Neural progenitor cell (in vitro differentiated cells): Measurements from ENCODE around the gene CCNB3. TPM values are rescaled to one million over a fixed set of nuclear protein-coding genes. Genes with fewer than 3 reads are reported as not detected.
A peak's percentile ranks its signal among the peaks of the same experiment; 100 is the strongest.

ENCODE experiments used
- DNase-seq: peaks from one replicate; pipeline ENCODE4 v3.0.0-alpha.2; 2016; ENCODE audit warnings: low spot score
- H2AFZ ChIP-seq: fragments of 200-600 bp; sonication (generic); replicated peaks from 2 replicates; pipeline ENCODE4 v1.6.1; 2016; ENCODE audit warnings: antibody characterized with exemption
- H3F3A ChIP-seq: fragments of 200-600 bp; sonication (generic); 2 replicates; pipeline ENCODE4 v1.6.1; 2016; ENCODE audit warnings: antibody characterized with exemption, low read depth
- H3K27ac ChIP-seq: fragments of 200-600 bp; sonication (generic); 2 replicates; pipeline ENCODE4 v1.5.1; 2016; ENCODE audit warnings: mild to moderate bottlenecking
- H3K27me3 ChIP-seq: fragments of 200-600 bp; sonication (generic); 2 replicates; pipeline ENCODE4 v1.6.1; 2016; ENCODE audit warnings: mild to moderate bottlenecking, moderate library complexity
- H3K36me3 ChIP-seq: fragments of 200-600 bp; sonication (generic); 2 replicates; pipeline ENCODE4 v1.5.1; 2016
- H3K4me1 ChIP-seq: fragments of 200-600 bp; sonication (generic); 2 replicates; pipeline ENCODE4 v1.6.1; 2016; ENCODE audit warnings: mixed run types
- H3K4me2 ChIP-seq: fragments of 200-600 bp; sonication (generic); 2 replicates; pipeline ENCODE4 v1.6.1; 2016
- H3K4me3 ChIP-seq: fragments of 200-600 bp; sonication (generic); 2 replicates; pipeline ENCODE4 v1.5.1; 2016
- H3K79me2 ChIP-seq: fragments of 200-600 bp; sonication (generic); 2 replicates; pipeline ENCODE4 v1.6.1; 2016; ENCODE audit warnings: low read depth
- H3K9ac ChIP-seq: fragments of 200-600 bp; sonication (generic); 2 replicates; pipeline ENCODE4 v1.6.1; 2016
- H3K9me3 ChIP-seq: fragments of 200-600 bp; sonication (generic); 2 replicates; pipeline ENCODE4 v1.5.1; 2016; ENCODE audit warnings: low read depth
- H4K20me1 ChIP-seq: fragments of 200-600 bp; sonication (generic); 2 replicates; pipeline ENCODE4 v1.6.1; 2016; ENCODE audit warnings: low read depth
- H3K27ac Mint-ChIP-seq: 3 replicates; pipeline ENCODE4 v1.8.0; 2021; ENCODE audit warnings: mixed read lengths
- H3K27me3 Mint-ChIP-seq: 2 replicates; pipeline ENCODE4 v1.8.0; 2022; ENCODE audit warnings: low read depth, mild to moderate bottlenecking, inconsistent platforms, moderate library complexity, mixed read lengths; ENCODE audit not compliant: insufficient read depth
- H3K36me3 Mint-ChIP-seq: 3 replicates; pipeline ENCODE4 v1.8.0; 2021; ENCODE audit warnings: mixed read lengths
- H3K4me1 Mint-ChIP-seq: 3 replicates; pipeline ENCODE4 v1.8.0; 2021; ENCODE audit warnings: mixed read lengths
- H3K4me3 Mint-ChIP-seq: 3 replicates; pipeline ENCODE4 v1.8.0; 2021; ENCODE audit warnings: mild to moderate bottlenecking, moderate library complexity, mixed read lengths
- H3K9me3 Mint-ChIP-seq: 3 replicates; pipeline ENCODE4 v1.8.0; 2020; ENCODE audit warnings: mixed read lengths
- EZH2 ChIP-seq: fragments of 200-600 bp; sonication (generic); IDR thresholded peaks from 2 replicates; pipeline ENCODE4 v1.6.1; 2017; ENCODE audit warnings: antibody characterized with exemption, mild to moderate bottlenecking, moderate library complexity
- EZH2phosphoT487 ChIP-seq: fragments of 200-600 bp; sonication (generic); IDR thresholded peaks from 2 replicates; pipeline ENCODE4 v1.6.1; 2017; ENCODE audit warnings: antibody characterized with exemption
- total RNA-seq: library from RNA; depleted of rRNA; stranded (reverse); fragments of >200 nt; gene quantifications from 2 replicates; pipeline ENCODE4 v1.2.3, GENCODE V29; 2015; ENCODE audit warnings: low replicate concordance
- TF ChIP-seq, protein P1 (sequence below): fragments of 200-600 bp; sonication (generic); IDR thresholded peaks from 2 replicates; pipeline ENCODE4 v1.5.1; 2017; ENCODE audit warnings: antibody characterized with exemption, mild to moderate bottlenecking

The CCNB3 gene
- total RNA-seq, 1 donor from 2014 or later = 0.09 TPM

DNA sequence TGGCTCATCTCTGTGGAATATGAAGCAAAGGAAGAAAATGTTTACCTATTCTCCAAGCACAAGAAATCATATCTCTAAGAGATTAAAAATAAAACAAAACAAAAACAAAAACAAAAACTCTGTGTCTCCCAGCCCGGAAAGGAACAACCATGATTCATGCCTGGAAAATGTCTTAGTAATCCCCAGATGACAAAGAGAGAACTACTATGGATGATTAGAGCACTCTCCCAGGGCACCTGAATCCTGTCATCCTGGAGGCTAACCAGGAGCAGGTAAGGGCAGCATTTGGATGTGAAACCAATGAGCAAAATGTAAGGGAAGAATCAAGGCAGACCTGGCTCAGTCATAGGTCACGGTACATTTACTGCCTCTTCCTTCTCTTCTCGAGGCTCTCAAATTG lies 2.0 kb upstream of the CCNB3 start:
- H3K36me3 ChIP-seq = no peaks in the 10 kb centered on the region
- TF ChIP-seq, protein P1, sequence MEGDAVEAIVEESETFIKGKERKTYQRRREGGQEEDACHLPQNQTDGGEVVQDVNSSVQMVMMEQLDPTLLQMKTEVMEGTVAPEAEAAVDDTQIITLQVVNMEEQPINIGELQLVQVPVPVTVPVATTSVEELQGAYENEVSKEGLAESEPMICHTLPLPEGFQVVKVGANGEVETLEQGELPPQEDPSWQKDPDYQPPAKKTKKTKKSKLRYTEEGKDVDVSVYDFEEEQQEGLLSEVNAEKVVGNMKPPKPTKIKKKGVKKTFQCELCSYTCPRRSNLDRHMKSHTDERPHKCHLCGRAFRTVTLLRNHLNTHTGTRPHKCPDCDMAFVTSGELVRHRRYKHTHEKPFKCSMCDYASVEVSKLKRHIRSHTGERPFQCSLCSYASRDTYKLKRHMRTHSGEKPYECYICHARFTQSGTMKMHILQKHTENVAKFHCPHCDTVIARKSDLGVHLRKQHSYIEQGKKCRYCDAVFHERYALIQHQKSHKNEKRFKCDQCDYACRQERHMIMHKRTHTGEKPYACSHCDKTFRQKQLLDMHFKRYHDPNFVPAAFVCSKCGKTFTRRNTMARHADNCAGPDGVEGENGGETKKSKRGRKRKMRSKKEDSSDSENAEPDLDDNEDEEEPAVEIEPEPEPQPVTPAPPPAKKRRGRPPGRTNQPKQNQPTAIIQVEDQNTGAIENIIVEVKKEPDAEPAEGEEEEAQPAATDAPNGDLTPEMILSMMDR = no peak
- TF ChIP-seq EZH2phosphoT487 (no peak), EZH2 (no peak)
- DNase-seq = no peak

DNA sequence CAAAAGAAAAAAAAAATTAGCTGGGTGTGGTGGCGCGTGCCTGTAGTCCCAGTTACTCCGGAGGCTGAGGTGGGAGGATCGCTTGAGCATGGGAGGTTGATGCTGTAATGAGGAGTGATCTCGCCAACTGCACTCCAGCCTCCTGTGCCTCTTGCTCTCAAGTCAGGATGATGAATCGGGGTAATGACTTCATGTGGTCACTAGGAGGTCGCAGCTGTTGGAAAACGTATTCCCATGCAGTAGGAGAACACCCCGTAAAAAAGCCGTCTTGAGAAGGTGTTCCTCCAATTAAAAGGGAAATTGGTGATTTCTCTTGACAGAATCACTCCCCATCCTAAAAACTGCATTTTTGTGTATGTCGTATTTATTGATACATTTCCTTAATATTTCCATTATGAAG lies 2.2 kb downstream of the CCNB3 start:
- no peak overlapping the region for H3K27ac Mint-ChIP-seq

More for the DNA sequence above, 2.0 kb upstream of the CCNB3 start:
- H3K27ac Mint-ChIP-seq = no peak overlapping the region
- Histone ChIP-seq H3K27me3 (no peaks in the 10 kb centered on the region), H4K20me1 (no peaks in the 10 kb centered on the region), H3K4me3 (no peak overlapping the region), H3K27ac (no peak overlapping the region), H3K9me3 (no peaks in the 10 kb centered on the region), H3F3A (no peaks in the 10 kb centered on the region), H3K4me1 (no peaks in the 10 kb centered on the region), H3K9ac (no peak overlapping the region), H3K79me2 (no peaks in the 10 kb centered on the region), H2AFZ (no peak overlapping the region), H3K4me2 (no peak overlapping the region)
- peaks cover 5% of the 10 kb centered on the region for H3K9me3 Mint-ChIP-seq
- peaks cover 13% of the 10 kb centered on the region for H3K4me1 Mint-ChIP-seq
- H3K27me3 Mint-ChIP-seq = peaks cover 2% of the 10 kb centered on the region
- no peaks in the 10 kb centered on the region for H3K36me3 Mint-ChIP-seq
- no peak overlapping the region for H3K4me3 Mint-ChIP-seq

GRCh38 chrX:50211510-50211909 lies 6.9 kb downstream of the CCNB3 start:
- H3K36me3 ChIP-seq = no peaks in the 10 kb centered on the region
- no peaks in the 10 kb centered on the region for H3K79me2 ChIP-seq
- no peaks in the 10 kb centered on the region for H4K20me1 ChIP-seq
- H3F3A ChIP-seq = no peaks in the 10 kb centered on the region
- no peak overlapping the region for H3K27ac ChIP-seq
- H3K4me3 ChIP-seq = no peak overlapping the region
- no peak overlapping the region for H3K4me3 Mint-ChIP-seq
- no peak overlapping the region for H3K9ac ChIP-seq
- TF ChIP-seq, protein P1 = peak; percentile 38
- TF ChIP-seq EZH2phosphoT487 (no peak), EZH2 (no peak)
- no peaks in the 10 kb centered on the region for H3K27me3 ChIP-seq
- H3K27ac Mint-ChIP-seq = no peak overlapping the region
- peak; percentile 37 for DNase-seq
- no peaks in the 10 kb centered on the region for H3K9me3 ChIP-seq
- H3K4me1 Mint-ChIP-seq = no peaks in the 10 kb centered on the region
- no peaks in the 10 kb centered on the region for H3K4me1 ChIP-seq
- H3K4me2 ChIP-seq = no peak overlapping the region
- no peak overlapping the region for H2AFZ ChIP-seq
- no peaks in the 10 kb centered on the region for H3K36me3 Mint-ChIP-seq
- peaks cover under 1% of the 10 kb centered on the region for H3K9me3 Mint-ChIP-seq
- peaks cover 2% of the 10 kb centered on the region for H3K27me3 Mint-ChIP-seq

More for the DNA sequence above, 2.2 kb downstream of the CCNB3 start:
- no peaks in the 10 kb centered on the region for H3F3A ChIP-seq
- H3K27me3 Mint-ChIP-seq = no peaks in the 10 kb centered on the region
- H3K4me1 ChIP-seq = no peaks in the 10 kb centered on the region
- no peaks in the 10 kb centered on the region for H4K20me1 ChIP-seq
- H3K9ac ChIP-seq = no peak overlapping the region
- H3K27me3 ChIP-seq = no peaks in the 10 kb centered on the region
- H3K79me2 ChIP-seq = no peaks in the 10 kb centered on the region
- no peak overlapping the region for H3K4me3 ChIP-seq
- peaks cover 9% of the 10 kb centered on the region for H3K4me1 Mint-ChIP-seq
- TF ChIP-seq EZH2 (no peak), EZH2phosphoT487 (no peak)
- TF ChIP-seq, protein P1 = no peak
- no peaks in the 10 kb centered on the region for H3K36me3 ChIP-seq
- no peak overlapping the region for H3K27ac ChIP-seq
- no peaks in the 10 kb centered on the region for H3K9me3 ChIP-seq
- no peak for DNase-seq
- no peak overlapping the region for H3K4me3 Mint-ChIP-seq
- no peak overlapping the region for H3K4me2 ChIP-seq
- H3K36me3 Mint-ChIP-seq = no peaks in the 10 kb centered on the region
- H3K9me3 Mint-ChIP-seq = peaks cover 3% of the 10 kb centered on the region
- H2AFZ ChIP-seq = no peak overlapping the region
